Measurements from ENCODE around the gene GRWD1. TPM values are rescaled to one million over a fixed set of nuclear protein-coding genes. Genes with fewer than 3 reads are reported as not detected.

The GRWD1 gene
- polyA plus RNA-seq, 4 donors = 22.3 to 33.5 (median 25.9) TPM

DNA sequence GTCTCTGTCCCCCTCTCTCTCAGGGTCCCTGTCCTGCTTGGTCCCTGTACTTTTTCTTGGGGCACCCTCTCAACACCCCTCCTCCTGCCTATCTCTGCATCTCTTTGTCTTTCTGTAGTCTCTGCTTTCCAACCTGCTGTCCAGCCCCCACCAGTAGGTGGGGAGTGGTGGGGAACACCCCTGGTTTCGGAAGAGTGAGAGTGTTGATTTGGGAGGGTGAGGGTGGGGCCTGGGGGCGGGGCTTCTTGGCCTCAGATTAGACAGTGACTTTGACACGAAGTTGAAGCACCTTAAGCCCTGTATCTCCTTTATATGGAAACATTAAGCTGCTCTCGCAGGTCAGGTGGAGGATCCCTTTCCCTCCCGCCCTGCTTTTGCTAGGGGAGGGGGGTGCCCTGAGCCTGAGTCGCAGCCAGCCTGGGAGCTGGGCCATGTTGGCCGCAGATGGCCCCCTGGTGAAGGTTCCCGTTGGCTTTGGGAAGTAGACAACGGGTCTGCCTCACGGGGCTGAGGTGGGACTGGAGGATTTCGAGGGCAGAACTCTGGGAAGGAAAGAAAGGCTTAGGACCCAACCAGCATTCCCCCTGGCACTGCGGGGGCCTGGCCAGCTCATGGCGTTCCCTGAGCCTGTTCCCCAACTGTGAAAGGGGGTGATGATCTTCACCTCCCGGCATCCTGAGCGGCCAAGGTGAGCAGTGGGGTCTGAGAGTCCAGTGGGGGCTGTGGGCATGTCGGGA is 9.6 kb downstream of the GRWD1 start, which contains the start of gene KCNJ14:
Gene KCNJ14, plus strand, starts transcription at position 404 of the 737 bp plus-strand sequence. CDS start 6,151 bp downstream, outside the sequence.
- DNase-seq (ENCODE audit: low read depth in 4 of 4, low spot score in 3 of 4) = no peak

DNA sequence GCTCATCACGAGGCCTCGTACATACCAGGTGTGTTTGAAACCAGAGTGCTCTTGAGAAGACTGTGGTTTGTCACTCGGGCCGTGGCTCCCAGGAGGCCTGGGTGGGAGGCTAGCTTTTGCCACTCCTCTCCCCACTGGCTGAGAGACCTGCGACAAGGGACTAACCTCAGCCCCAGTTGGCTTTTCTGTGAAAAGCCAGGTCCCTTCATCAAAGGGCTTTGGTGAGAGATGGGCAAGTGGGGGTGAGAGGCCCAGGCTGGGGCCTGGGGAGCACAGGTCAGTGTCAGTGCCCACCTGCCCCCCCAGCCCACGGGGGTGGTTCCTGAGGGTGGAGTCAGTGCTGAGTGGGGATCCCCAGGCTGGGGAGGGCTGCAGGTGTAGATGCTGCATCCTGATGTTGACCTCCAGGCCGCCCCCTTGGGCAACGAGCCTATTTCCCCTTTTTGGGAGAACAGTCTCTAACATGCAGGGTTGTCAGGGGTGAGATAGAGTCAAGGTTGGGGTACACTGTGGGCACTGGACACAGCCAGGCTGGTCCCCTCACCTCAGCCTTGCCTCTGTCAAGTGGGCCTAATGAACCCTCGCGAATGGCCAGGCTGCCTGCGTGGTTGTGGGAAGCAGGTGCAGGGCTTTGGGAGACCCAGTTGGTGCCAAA is 10.3 kb downstream of the GRWD1 start:
- DNase-seq (ENCODE audit: low read depth in 4 of 4, low spot score in 3 of 4) = no peak

GRCh38 chr19:48456864-48457263 is 11.1 kb downstream of the GRWD1 start:
- DNase-seq (ENCODE audit: low read depth in 4 of 4, low spot score in 3 of 4) = no peak

DNA sequence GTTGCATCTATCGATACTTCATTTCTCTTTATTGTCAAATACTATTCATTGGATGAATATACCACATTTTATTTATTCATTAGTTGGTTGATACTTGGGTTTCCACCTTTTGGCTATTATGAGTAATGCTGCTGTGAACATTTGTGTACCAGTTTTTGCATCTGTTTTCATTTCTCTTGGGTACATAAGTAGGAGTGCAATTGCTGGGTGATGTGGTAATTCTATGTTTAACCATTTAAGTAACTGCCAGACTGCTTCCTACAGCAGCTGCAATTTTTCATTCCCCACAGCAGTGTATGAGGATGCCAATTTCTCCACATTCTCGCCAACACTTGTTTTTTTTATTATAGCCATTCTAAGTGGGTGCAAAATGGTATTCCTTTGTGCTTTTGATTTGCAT is 12.2 kb downstream of the GRWD1 start:
- no peak for DNase-seq (ENCODE audit: low read depth in 4 of 4, low spot score in 3 of 4)

DNA sequence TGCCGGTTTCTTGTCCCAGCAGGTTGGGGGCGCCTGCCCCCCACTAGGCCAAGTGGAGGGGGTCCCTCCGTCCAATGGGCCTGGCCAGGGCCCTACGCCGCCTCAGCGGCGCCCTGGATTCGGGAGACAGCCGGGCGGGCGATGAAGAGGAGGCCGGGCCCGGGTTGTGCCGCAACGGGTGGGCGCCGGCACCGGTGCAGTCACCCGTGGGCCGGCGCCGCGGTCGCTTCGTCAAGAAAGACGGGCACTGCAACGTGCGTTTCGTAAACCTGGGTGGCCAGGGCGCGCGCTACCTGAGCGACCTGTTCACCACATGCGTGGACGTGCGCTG is 15.8 kb downstream of the GRWD1 start:
- no peak for DNase-seq (ENCODE audit: low read depth in 4 of 4, low spot score in 3 of 4)

- DNase-seq (ENCODE audit: low read depth in 4 of 4, low spot score in 3 of 4) = no peak
These were observed 16.3 kb downstream of the GRWD1 start for GRCh38 chr19:48461982-48462655.

DNA sequence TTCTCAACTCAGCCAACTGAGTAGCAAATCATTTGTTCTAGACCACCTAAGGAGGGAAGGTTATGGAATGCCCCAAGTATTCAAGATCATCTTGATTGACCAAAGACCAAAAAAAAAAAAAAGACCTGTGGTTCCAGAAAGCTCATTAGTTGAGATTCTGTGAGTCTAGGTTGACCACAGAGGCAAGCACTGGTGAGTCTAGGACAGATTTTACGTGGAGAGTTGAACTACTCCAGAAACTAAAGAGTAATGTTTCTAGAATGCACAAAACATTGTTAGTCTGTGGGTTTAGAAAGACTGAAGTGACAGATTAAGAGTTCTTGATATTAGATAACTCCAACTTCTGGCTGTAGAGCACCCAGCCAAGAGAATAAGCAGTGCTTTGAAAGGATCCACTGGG is 19.4 kb downstream of the GRWD1 start:
- DNase-seq (ENCODE audit: low read depth in 4 of 4, low spot score in 3 of 4) = no peak

GRCh38 chr19:48466561-48467325 is 21.0 kb downstream of the GRWD1 start:
- no peak for DNase-seq (ENCODE audit: low read depth in 4 of 4, low spot score in 3 of 4)

DNA sequence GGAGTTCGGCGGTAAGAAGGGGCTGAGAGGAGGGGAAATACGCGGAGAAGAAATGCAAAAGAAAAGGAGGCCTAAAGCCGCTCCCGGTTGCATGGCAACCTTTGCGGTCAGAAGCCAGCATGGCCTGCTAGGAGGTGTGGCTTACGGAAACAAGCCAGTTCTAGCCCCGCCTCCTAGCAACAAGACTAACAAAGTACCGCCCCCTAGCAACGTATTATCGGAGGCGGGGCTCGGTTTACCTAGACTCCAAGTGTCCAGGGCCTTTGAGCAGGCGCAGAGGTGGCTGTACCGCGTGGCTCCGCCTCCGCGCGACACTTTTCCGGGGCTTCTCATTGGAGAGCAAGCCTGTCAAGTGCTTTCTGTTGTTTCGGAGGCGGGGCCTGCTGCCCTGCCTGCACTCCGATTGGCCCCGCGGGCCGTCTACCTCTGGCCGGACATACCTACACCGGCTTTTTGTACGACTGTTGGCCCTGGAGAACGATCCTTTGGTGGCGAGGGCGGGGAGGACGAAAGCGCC is 23.0 kb downstream of the GRWD1 start:
- DNase-seq (ENCODE audit: low read depth in 4 of 4, low spot score in 3 of 4) = peak; percentile 100

DNA sequence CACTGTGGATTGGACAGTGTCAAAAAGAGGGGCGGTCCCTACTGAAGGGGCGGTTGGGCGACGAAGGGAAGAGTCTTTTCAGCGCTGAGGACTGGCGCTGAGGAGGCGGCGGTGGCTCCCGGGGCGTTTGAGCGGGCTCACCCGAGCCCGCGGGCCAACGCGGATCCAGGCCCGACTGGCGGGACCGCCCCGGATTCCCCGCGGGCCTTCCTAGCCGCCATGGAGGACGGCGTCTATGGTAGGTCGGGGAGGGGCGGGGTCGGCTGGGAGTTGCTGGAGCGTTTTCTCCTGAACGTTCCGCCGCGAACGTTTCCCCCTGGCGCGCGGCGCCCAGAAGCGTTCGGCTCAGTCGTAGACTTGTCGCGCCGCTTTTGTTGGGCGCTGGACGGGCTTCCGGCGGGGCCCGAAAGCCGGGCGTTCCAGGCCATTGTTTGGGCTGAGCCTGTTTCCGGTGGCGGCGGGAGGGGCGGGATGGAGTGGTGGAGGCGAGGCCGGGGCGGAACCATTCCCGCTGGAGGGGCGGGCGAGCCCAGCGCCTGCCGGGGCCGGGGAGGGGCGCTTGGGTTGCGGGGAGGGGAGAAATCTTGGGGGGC is 23.6 kb downstream of the GRWD1 start, which contains the start of gene CYTH2:
Gene CYTH2, plus strand, starts transcription at position 81 of the 593 bp plus-strand sequence. Its CDS starts 139 bp downstream, at position 220.
- peak in 2 of 4 donors; percentile 48 to 54 for DNase-seq (ENCODE audit: low read depth in 4 of 4, low spot score in 3 of 4)

- no peak for DNase-seq (ENCODE audit: low read depth in 4 of 4, low spot score in 3 of 4)
These were observed 24.3 kb downstream of the GRWD1 start for GRCh38 chr19:48469934-48470680.

- no peak for DNase-seq (ENCODE audit: low read depth in 4 of 4, low spot score in 3 of 4)
These were observed 25.1 kb downstream of the GRWD1 start for GRCh38 chr19:48470856-48471255.

GRCh38 chr19:48471836-48472235 is 26.1 kb downstream of the GRWD1 start:
- DNase-seq (ENCODE audit: low read depth in 4 of 4, low spot score in 3 of 4) = no peak

GRCh38 chr19:48473161-48473966 is 27.6 kb downstream of the GRWD1 start:
- DNase-seq (ENCODE audit: low read depth in 4 of 4, low spot score in 3 of 4) = no peak

- DNase-seq (ENCODE audit: low read depth in 4 of 4, low spot score in 3 of 4) = no peak
These were observed 28.4 kb downstream of the GRWD1 start for GRCh38 chr19:48474084-48474592.

DNA sequence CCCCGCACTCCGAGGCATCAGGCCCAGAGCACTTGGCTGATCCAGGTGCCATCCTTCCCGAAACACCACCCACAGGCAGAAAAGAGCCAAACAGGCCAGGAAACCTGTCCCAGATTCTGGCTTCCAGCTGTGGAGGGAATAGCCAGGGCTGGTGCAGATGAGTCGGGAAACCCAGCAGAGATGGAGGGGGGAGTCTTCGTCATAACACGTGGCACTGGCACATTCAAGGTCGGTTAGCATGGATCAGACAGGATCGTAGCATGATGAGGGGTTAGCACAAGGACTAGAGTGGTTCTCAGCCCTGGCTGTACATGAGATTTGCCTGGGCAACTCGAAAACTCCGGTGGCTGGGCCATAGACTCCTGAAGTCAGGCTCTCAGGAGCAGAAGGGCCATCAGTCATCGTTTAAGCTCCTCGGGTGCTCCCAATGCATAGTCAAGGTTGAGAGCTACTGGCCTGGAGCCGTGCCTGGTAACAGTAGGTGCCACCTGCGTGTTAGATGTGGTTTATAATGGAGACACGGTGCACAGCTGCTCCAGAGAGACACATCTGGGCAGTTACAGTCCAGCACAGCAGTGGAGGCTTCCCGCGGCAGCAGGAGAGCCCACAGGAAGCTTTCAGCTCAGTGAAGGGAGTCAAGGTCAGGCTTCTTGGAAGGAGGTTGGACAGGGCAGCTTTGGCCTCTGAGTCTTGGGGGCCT is 29.7 kb downstream of the GRWD1 start:
- DNase-seq (ENCODE audit: low read depth in 4 of 4, low spot score in 3 of 4) = no peak

DNA sequence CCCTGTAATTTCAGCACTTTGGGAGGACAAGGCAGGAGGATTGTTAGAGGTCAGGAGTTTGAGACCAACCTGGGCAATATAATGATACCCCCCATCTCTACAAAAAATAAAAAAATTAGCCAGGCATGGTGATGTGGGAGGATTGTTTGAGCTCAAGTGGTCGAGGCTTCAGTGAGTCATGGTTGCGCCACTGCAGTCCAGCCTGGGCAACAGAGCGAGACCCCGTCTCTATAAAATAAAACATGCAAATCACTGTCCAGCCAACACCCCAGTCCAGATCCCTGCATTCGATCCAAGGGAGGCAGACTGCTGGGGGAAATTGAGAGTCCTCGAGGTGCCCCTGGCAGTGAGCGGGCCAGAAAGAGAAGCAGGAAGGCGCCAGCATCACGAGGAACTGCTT is 30.4 kb downstream of the GRWD1 start:
- no peak for DNase-seq (ENCODE audit: low read depth in 4 of 4, low spot score in 3 of 4)

Data from right renal pelvis (tissue), 4 donors.